Measurements from ENCODE around the gene UTS2R.
"Not testable (repeated sequence)": the region's sequence is repeated elsewhere in the genome, so short reads cannot be mapped to it uniquely, and the experiment has no call there.

Gene UTS2R

GRCh38 chr17:82408938-82409318 is 37.4 kb downstream of the UTS2R start:
- no peak for DNase-seq (ENCODE audit: low read depth)

- DNase-seq (ENCODE audit: low read depth) = no peak
Observed at GRCh38 chr17:82410014-82410716, 38.6 kb downstream of the UTS2R start.

- no peak for DNase-seq (ENCODE audit: low read depth)
Observed at GRCh38 chr17:82411396-82412053, 40.0 kb downstream of the UTS2R start.

- DNase-seq (ENCODE audit: low read depth) = not testable (repeated sequence)
Observed at GRCh38 chr17:82412081-82412480, 40.5 kb downstream of the UTS2R start.

- DNase-seq (ENCODE audit: low read depth) = no peak
Observed at GRCh38 chr17:82412535-82413520, 41.3 kb downstream of the UTS2R start.

- peak; percentile 62 for DNase-seq (ENCODE audit: low read depth)
Observed at GRCh38 chr17:82414548-82415281, 43.1 kb downstream of the UTS2R start.

GRCh38 chr17:82415336-82415735 is 43.8 kb downstream of the UTS2R start:
- no peak for DNase-seq (ENCODE audit: low read depth)

GRCh38 chr17:82415786-82416185 is 44.2 kb downstream of the UTS2R start:
- DNase-seq (ENCODE audit: low read depth) = no peak

- no peak for DNase-seq (ENCODE audit: low read depth)
Observed at GRCh38 chr17:82416264-82416663, 44.7 kb downstream of the UTS2R start.

- DNase-seq (ENCODE audit: low read depth) = no peak
Observed at GRCh38 chr17:82416771-82417170, 45.2 kb downstream of the UTS2R start.

- DNase-seq (ENCODE audit: low read depth) = peak; percentile 77
Observed at GRCh38 chr17:82418001-82418986, 46.7 kb downstream of the UTS2R start, which contains the start of the genes HEXD and OGFOD3. Gene HEXD (plus strand): TSS chr17:82418347. CDS start chr17:82419800, 1,453 bp downstream. Gene OGFOD3 (minus strand): TSS chr17:82418586. CDS start chr17:82418485, 101 bp downstream.

- DNase-seq (ENCODE audit: low read depth) = no peak
Observed at GRCh38 chr17:82419540-82419939, 48.0 kb downstream of the UTS2R start.

- DNase-seq (ENCODE audit: low read depth) = peak; percentile 37
Observed at GRCh38 chr17:82424001-82424862, 52.7 kb downstream of the UTS2R start.

GRCh38 chr17:82424863-82425159 is 53.2 kb downstream of the UTS2R start:
- no peak for DNase-seq (ENCODE audit: low read depth)
